OCI-LY1 (cell line): ENCODE results near the gene TMPRSS11F.

Experiments
- CTCF ChIP-seq: fragments of 200-600 bp; sonication (generic), shearing (Covaris generic); IDR thresholded peaks from 2 replicates; pipeline ENCODE4 v1.5.1; 2017; ENCODE audit warnings: mild to moderate bottlenecking, antibody characterized with exemption, low read length, moderate library complexity, mixed read lengths
- EZH2 ChIP-seq: fragments of 200-600 bp; sonication (generic), shearing (Covaris generic); IDR thresholded peaks from 2 replicates; pipeline ENCODE4 v1.8.0; 2017; ENCODE audit warnings: borderline replicate concordance, mixed run types, mild to moderate bottlenecking, antibody characterized with exemption, low read length, moderate library complexity, mixed read lengths

GRCh38 chr4:68162196-68162595 lies 32.5 kb upstream of the TMPRSS11F start:
- TF ChIP-seq CTCF, result no peak
- no peak for TF ChIP-seq EZH2
